Aorta (tissue), 5 donors: Measurements from ENCODE around the gene EIF3K. TPM values are rescaled to one million over a fixed set of nuclear protein-coding genes. Genes with fewer than 3 reads are reported as not detected.
A peak's percentile ranks its signal among the peaks of the same experiment; 100 is the strongest.

Source experiments
- ATAC-seq: fragments of 200-7000 bp; cut with Tn5 transposase; one replicate; pipeline ENCODE4 v1.9.1; 2022; ENCODE audit warnings: moderate library complexity; ENCODE audit not compliant: low FRiP score
- DNase-seq, 2 donors: peaks; one replicate each; pipeline ENCODE4 v3.0.0-alpha.2; 2020
- H3K27ac ChIP-seq, 2 donors: one replicate each; pipeline ENCODE4 v1.5.1; 2013; ENCODE audit warnings: low read length in 2 of 2, mild to moderate bottlenecking in 2 of 2, moderate library complexity in 2 of 2, control low read depth in 1 of 2, inconsistent platforms in 1 of 2, low read depth in 1 of 2
- H3K27me3 ChIP-seq, 2 donors: one replicate each; pipeline ENCODE4 v1.6.1; 2013; ENCODE audit warnings: control low read depth in 1 of 2, low read length in 1 of 2, mild to moderate bottlenecking in 1 of 2, moderate library complexity in 1 of 2; ENCODE audit not compliant: insufficient read depth in 2 of 2, control insufficient read depth in 1 of 2
- H3K36me3 ChIP-seq, 2 donors: one replicate each; pipeline ENCODE4 v1.6.1; 2013; ENCODE audit warnings: control low read depth in 1 of 2, low read length in 1 of 2, mild to moderate bottlenecking in 1 of 2; ENCODE audit not compliant: insufficient read depth in 2 of 2, control insufficient read depth in 1 of 2
- H3K4me1 ChIP-seq, 2 donors: one replicate each; pipeline ENCODE4 v1.6.1; 2013; ENCODE audit warnings: low read length in 2 of 2, control low read depth in 1 of 2, mild to moderate bottlenecking in 1 of 2, moderate library complexity in 1 of 2; ENCODE audit not compliant: insufficient read depth in 2 of 2, control insufficient read depth in 1 of 2
- H3K4me3 ChIP-seq, 2 donors: one replicate each; pipeline ENCODE4 v1.5.1; 2013; ENCODE audit warnings: low read length in 2 of 2, control low read depth in 1 of 2, mild to moderate bottlenecking in 1 of 2
- H3K9me3 ChIP-seq: one replicate; pipeline ENCODE4 v1.6.1; 2013; ENCODE audit warnings: mild to moderate bottlenecking, low read length; ENCODE audit not compliant: control insufficient read depth
- WGBS, 2 donors: extraction: QIAGEN DNeasy Blood & Tissue Kit; methylation state at CpG; one replicate each; pipeline ENCODE4 v1.1.7; 2013; 5-methylcytosine and 5-hydroxymethylcytosine counted together
- intact Hi-C, 2 donors: fragments of 100-400 bp; cut with DNase I; formaldehyde crosslinking; loops; one replicate each; pipeline versions ENCODE4 v1.14.2 to v1.15.0; 2022
- polyA plus RNA-seq, 2 donors: library from polyadenylated mRNA; stranded (reverse); fragments of 200-250 nt; gene quantifications; one replicate each; pipeline ENCODE4 v1.2.3, GENCODE V29; 2013
- total RNA-seq, 2 donors: library from RNA; stranded (reverse); fragmentation: NEBNext Ultra II Directional; extraction: Animal tissue kit (Norgen Biotek cat#: 25700); gene quantifications; one replicate each; pipeline ENCODE4 v1.2.1, GENCODE V29; 2021
- donor health status: healthy with polysubstance abuse.
- donor health status: Bipolar disorder and iron deficiency.
- donor health status: DM: no; HTN: no; CAD: no.
- donor health status: DM: no; HTN: no; CAD: no.
- donor health status: DM: yes; HTN: yes; CAD: no.

Gene EIF3K
- total and polyA plus RNA-seq, 4 donors = 171 to 445 (median 241) TPM

DNA sequence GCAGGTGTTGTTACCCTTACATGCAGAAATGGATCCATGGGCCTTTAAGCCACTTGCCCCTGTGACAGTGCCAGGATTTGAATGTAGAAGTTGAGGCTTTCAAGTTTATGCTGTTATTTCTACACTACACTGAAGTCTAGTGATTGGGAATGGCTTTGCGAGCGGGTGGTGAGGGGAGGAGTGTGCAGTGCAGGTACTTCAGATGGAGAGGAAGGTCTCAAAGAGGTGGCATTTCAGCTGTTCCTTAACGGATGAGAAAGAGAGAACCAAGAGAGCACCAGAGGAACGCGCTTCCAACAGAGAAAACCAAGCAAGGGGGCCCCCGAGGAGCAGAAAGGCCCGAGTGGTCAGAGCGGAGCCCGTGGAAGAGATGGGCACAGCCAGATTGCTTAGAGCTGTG lies 41.7 kb downstream of the EIF3K start:
- no peak for ATAC-seq
- Histone ChIP-seq H3K27ac (peak overlapping the region; percentile 83 to 97), H3K4me1 (peaks cover 5 to 18% of the 10 kb centered on the region in 2 donors), H3K27me3 (no peaks in the 10 kb centered on the region), H3K4me3 (no peak overlapping the region), H3K36me3 (peaks cover 0 to 2% of the 10 kb centered on the region in 2 donors), H3K9me3 (no peaks in the 10 kb centered on the region)
- 67 to 73% methylated on average over 9 of the region's 9 CpGs for WGBS, 2 donors
- intact Hi-C loops = no loop called here
- no peak for DNase-seq

DNA sequence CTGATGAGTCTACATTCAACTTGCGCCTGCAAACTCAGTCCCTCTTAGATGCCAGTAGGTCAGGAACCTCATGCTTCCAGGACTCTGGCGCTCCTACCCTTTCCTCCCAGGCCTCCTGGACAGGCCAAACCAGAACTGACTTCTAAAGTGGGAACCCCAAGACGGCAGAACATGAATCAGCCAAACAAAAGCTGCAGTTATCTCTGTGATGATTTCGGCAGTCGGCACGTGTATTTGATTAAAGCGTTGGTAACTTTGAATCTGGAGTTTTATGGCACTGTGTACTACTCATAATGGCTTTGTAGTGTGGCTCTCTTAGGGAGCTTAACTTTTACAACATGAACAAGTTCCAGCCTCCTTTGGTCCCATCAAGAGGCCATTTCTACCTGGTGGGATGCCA lies 42.1 kb downstream of the EIF3K start:
- no peak overlapping the region for H3K4me3 ChIP-seq
- H3K36me3 ChIP-seq = peaks cover 0 to 1% of the 10 kb centered on the region in 2 donors
- ATAC-seq = no peak
- peak overlapping the region; percentile 83 to 97 for H3K27ac ChIP-seq
- H3K9me3 ChIP-seq = no peaks in the 10 kb centered on the region
- DNase-seq = no peak
- H3K4me1 ChIP-seq = peaks cover 2 to 17% of the 10 kb centered on the region in 2 donors
- intact Hi-C loops = no loop called here
- H3K27me3 ChIP-seq = no peaks in the 10 kb centered on the region
- 47 to 50% methylated on average over 7 of the region's 7 CpGs for WGBS, 2 donors

DNA sequence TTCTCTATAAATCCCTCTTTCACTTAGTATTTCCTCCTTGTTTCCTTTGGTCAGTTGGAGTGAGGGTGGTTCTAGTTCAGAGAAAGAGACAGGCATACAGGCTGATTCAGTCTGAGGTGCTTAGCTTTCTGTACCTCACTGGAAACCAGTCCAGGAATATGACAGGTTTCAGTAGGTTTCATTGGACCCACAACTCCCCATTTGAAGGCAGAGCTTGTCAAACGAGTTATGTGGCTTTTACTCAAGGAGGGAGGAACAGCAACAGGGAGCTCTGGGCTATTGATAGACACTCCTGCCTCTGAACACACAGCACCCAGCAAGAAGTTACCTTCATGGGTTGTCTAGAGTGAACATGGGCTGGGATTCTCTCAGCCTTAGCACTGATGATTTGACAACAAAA lies 43.0 kb downstream of the EIF3K start:
- Histone ChIP-seq H3K36me3 (no peaks in the 10 kb centered on the region), H3K9me3 (no peaks in the 10 kb centered on the region), H3K4me1 (peaks cover 0 to 10% of the 10 kb centered on the region in 2 donors), H3K27ac (peak overlapping the region; percentile 72 to 76), H3K4me3 (no peak overlapping the region), H3K27me3 (no peaks in the 10 kb centered on the region)
- no peak for DNase-seq
- WGBS, 2 donors = 0 to 1% methylated on average over 1 of the region's 1 CpG
- ATAC-seq = no peak
- intact Hi-C loops = no loop called here

DNA sequence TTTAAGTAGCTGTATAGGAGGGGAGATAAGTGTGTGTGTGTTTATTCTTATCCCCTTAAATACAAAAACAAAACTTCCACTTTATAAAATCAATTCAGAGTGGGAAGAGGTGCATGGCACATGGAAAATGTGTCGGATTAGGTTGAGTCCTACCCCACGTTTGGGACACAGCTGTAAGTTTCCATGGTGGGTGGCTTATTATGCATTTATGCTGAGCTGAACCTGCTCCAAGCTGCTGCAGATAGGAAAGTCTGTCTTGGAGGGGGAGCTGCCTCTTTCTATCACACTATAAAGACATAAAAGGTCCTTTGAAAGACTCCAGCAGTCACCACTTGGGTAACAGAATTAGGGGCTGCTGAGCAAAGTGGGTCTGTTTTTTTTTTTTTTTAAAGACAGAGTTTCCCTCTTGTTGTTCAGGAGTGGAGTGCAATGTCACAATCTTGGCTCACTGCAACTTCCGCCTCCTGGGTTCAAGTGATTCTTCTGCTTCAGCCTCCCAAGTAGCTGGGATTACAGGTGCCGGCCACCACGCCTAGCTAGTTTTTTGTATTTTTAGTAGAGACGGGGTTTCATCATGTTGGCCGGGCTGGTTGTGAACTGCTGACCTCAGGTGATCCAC lies 43.7 kb downstream of the EIF3K start:
- DNase-seq = no peak
- 53 to 59% methylated on average over 7 of the region's 7 CpGs for WGBS, 2 donors
- Histone ChIP-seq H3K27me3 (no peaks in the 10 kb centered on the region), H3K9me3 (no peaks in the 10 kb centered on the region), H3K36me3 (no peaks in the 10 kb centered on the region), H3K4me3 (no peak overlapping the region), H3K27ac (peak overlapping the region; percentile 76 to 98), H3K4me1 (peaks cover 0 to 10% of the 10 kb centered on the region in 2 donors)
- intact Hi-C loops = no loop called here
- no peak for ATAC-seq

DNA sequence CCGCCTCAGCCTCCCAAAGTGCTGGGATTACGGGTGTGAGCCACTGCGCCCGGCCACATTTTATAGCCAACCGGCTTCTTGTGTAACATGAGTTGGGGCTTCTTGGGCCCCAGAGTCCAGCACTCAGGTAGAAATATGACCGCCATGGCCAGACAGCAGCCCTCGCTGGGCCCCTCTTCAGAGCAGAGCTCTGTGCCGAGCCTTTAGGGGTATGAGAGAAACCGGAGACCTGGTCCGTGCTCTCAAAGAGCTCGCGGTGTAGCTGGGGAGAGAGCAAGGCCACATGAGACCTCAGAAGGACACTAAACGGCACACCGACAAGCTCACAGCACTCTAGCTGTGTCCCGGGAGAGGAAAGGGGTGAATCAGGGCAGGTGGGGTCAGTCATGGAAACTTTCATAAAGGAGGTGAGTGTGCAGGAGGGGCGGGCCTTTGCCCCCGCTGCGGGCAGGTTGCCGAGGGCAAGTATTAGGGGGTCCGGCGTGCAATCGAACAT lies 44.2 kb downstream of the EIF3K start:
- WGBS, 2 donors = 63 to 64% methylated on average over 22 of the region's 22 CpGs
- intact Hi-C loops = no loop called here
- H3K4me3 ChIP-seq = no peak overlapping the region

DNA sequence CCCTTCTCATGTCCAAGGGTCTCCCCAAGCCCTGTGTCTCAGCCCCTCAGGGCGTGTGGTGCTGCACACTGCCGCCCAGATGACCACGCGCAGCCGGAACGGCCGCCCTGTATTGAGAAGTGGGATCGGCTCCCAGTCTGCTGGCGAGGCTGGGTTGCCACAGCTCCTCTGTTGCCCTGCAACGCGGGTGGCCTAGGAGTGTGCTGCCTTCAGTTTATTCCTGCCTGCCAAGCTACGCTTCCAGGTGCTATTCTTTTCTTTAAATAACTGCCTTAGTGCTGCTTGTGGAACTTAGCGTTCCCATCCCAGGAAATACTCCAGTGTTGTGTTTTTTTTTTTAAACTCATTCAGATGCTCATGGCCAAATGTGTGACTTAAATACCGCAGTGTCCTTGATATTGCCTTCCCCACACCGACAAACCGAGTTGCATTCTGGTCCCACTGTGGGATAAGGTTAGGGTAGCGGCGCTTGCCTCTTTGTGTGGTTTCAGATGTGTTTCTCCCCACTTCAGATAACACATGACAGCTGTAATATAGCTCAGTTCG lies 45.0 kb downstream of the EIF3K start:
- H3K27me3 ChIP-seq = no peaks in the 10 kb centered on the region
- ATAC-seq = peak; percentile 52
- WGBS, 2 donors = 4 to 8% methylated on average over 19 of the region's 19 CpGs
- H3K4me3 ChIP-seq = no peak overlapping the region
- peaks cover 0 to 16% of the 10 kb centered on the region in 2 donors for H3K4me1 ChIP-seq
- no peaks in the 10 kb centered on the region for H3K36me3 ChIP-seq
- intact Hi-C loops = no loop called here
- DNase-seq = peak; percentile 82 to 88
- H3K9me3 ChIP-seq = no peaks in the 10 kb centered on the region
- peak overlapping the region; percentile 98 to 100 for H3K27ac ChIP-seq

More for the DNA sequence above, 44.2 kb downstream of the EIF3K start:
- Histone ChIP-seq H3K9me3 (no peaks in the 10 kb centered on the region), H3K36me3 (no peaks in the 10 kb centered on the region), H3K4me1 (peaks cover 0 to 13% of the 10 kb centered on the region in 2 donors), H3K27ac (peak overlapping the region; percentile 76 to 98), H3K27me3 (no peaks in the 10 kb centered on the region)
- ATAC-seq (no peak), DNase-seq (no peak)

DNA sequence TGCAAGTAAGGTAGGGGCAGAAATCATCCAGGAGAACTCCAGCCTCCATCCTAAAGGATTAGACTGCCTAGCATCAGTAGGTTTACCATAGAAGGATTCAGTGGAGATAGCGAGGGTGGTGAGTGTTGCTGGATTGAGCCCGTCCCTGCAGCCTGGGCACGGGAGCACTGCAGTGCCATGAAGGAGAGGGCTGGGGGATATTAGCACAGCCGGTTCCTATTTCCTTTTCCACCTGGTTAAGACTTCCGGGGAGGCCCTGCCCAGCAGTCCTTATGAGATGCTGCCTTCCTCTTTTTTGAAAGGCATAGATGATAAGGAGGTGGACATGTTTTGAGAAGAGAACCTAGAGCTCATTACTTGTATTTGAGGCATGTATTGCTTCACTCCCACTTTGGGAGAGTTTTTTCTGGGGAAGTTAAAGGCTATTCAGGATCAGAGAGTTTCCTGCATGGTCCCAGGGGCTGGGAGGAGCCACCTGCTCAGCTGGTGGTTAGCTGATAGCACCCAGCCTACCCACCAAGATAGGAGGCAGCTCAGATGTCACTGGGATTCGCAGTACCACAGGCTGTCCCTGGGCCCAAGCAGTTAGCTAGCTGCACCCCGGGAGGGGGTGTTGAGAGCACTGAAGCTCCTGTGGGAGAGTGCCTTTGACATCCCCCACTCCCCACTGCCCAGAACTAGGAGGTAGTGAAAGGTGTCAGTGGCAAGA lies 45.7 kb downstream of the EIF3K start:
- Histone ChIP-seq H3K27ac (peak overlapping the region; percentile 84 to 100), H3K27me3 (no peaks in the 10 kb centered on the region), H3K4me3 (no peak overlapping the region), H3K9me3 (no peaks in the 10 kb centered on the region), H3K4me1 (peaks cover 0 to 21% of the 10 kb centered on the region in 2 donors), H3K36me3 (no peaks in the 10 kb centered on the region)
- 14 to 15% methylated on average over 7 of the region's 7 CpGs for WGBS, 2 donors
- intact Hi-C loops = no loop called here
- ATAC-seq (no peak), DNase-seq (no peak)

DNA sequence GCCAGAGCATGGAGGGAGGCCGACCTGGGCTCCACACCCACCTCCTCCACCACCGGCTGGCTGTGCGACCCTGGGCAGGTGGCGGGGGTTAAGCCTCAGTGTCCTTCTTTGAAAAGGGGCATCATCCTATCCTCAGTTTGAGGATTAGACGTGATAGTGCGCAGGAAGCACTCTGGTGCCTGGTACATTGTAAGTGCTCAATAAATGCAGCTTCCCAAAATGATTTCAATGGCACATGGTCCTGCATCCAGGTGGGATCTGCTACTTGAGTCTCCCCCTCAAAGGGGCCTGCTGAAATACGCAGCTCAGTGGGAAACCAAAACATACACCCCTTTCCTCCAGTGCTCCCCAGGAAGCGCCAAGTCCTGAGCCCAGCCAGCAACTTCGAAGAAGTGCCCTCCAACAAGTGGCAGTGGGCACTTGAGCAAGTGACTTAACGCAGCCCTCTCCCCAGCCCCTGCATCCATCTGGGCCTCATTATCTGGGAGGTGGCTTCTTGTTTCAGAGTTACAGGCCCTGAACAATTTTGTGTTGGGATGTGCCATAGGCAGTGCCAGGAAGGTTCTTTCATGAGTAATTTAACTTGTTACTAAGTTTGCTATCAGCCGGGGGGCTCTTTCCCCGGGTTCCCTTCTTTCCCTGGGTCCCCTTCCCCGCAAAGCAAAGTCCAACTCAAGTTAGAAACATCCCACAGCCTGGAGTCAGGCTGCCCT lies 46.4 kb downstream of the EIF3K start:
- DNase-seq (no peak), ATAC-seq (no peak)
- H3K36me3 ChIP-seq = no peaks in the 10 kb centered on the region
- no peaks in the 10 kb centered on the region for H3K27me3 ChIP-seq
- WGBS, 2 donors = 44 to 48% methylated on average over 13 of the region's 13 CpGs
- H3K4me1 ChIP-seq = peaks cover 2 to 26% of the 10 kb centered on the region in 2 donors
- H3K27ac ChIP-seq = peak overlapping the region; percentile 84 to 100
- no peak overlapping the region for H3K4me3 ChIP-seq
- no peaks in the 10 kb centered on the region for H3K9me3 ChIP-seq
- intact Hi-C loops = no loop called here
